GM21367 (cell line): Measurements from ENCODE around the gene MBOAT1.
"Not testable (repeated sequence)": the region's sequence is repeated elsewhere in the genome, so short reads cannot be mapped to it uniquely, and the experiment has no call there.

Source experiments
- ATAC-seq: cut with Tn5 transposase; IDR thresholded peaks from one replicate; pipeline ENCODE4 v1.9.1; 2021; ENCODE audit not compliant: unreplicated experiment

Gene MBOAT1

DNA sequence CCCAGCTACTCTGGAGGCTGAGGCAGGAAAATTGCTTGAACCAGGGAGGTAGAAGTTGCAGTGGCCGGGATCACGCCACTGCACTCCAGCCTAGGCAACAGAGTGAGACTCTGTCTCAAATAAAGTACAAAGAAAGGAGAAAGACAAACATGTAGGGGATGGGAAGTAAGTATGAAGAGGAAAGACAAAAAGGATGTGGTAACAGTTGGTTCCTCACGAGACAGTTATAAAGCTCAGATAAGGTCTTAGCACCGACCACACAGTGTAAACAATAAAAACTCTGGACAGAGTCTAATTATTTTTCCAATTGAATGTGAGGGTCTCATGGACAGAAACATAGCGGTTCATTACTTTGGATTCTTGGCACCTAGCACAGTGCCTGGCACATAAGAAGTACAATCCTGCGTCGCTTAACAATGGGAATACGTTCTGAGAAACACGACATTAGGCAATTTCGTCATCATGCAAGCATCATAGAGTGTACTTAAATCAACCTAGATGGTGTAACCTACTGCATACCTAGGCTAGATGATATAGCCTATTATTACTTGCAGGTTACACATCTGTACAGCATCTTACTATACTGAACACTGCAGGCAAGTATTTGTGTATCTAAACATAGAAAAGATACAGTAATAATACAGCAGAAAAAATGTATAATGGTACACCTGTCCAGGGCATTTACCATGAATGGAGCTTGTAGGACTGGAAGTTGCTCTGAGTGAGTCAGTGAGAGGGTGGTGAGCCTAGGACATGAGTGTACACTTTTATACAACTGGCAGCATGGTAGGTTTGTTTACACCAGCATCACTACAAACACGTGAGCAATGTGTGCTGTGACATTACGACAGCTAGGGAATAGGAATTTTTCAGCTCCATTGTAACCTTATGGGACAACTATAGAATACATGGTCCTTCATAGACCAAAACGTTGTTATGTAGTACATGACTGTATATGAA is 38.2 kb downstream of the MBOAT1 start:
- ATAC-seq: peak; percentile 72

DNA sequence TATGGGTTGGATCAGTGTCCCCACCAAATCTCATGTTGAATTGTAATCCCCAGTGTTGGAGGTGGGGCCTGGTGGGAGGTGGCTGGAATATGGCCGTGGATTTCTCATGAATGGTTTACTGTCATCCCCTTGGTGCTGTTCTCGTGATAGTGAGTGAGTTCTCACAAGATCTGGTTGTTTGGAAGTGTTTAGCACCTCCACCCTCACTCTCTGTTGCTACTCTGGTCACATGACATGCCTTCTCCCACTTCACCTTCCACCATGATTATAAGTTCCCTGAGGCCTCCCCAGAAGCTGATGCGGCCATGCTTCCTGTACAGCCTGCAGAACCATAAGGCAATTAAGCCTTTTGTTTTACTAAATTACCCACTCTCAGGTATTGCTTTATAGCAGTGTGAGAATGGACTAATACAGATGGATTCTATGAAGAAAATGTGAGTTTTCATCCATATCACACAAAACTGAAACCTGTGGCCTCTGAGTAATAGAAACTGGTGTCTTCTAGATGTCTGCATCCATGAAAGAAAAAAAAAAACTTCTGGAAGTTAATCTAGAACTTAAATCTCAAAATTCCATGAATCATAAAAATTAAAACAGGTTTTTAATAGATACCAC is 39.3 kb downstream of the MBOAT1 start:
- no peak for ATAC-seq

DNA sequence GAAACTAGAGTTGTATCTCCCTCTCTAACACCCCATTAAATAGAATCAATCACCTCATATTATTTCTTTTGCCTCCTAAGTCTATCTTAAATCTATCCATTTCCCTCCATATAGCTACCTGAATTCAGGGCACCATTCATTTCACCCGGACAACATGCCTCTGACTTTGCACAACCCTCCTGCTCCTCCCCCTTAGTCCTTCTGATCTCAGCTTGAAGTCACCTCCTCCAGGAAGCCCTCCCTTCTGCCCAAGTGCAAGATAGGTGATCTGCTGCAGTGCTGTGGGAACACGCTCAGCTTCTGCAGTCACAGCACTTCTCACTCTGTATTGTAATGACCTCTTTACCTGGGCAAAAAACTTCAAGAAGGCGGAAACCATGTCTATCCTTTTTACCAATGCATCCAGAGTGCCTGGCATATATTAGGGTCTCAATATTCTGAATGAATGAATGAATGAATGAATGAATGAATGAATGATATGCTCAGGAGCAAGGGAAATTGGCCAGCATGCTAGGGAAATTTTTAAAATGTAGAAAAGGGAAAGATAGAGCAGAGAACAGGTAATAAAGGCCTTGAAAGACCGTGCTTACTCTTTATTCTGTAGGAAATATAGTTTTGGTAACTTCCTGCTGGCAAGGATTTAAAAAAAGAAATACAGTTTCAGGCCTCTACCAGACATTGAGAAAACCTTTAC is 41.7 kb downstream of the MBOAT1 start:
- no peak for ATAC-seq

DNA sequence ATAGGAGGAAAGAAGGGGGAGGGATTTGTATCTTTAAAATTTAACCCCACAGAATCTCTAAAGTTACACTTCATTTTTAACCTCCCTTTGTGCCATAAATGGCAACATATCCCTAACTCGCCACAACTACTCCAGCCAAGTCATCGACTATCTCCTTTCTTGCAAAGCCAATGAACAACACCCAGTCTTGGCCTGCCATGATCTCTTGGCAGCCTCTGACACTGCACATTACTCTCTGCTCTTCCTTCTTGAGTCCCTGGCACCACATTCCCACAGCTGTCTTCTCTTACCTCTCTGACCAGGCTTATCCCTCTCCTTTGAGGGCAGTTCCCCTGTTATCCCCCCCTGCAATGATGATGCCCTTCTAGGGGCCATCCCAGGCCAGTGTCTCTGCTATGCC is 42.5 kb downstream of the MBOAT1 start:
- ATAC-seq: no peak

DNA sequence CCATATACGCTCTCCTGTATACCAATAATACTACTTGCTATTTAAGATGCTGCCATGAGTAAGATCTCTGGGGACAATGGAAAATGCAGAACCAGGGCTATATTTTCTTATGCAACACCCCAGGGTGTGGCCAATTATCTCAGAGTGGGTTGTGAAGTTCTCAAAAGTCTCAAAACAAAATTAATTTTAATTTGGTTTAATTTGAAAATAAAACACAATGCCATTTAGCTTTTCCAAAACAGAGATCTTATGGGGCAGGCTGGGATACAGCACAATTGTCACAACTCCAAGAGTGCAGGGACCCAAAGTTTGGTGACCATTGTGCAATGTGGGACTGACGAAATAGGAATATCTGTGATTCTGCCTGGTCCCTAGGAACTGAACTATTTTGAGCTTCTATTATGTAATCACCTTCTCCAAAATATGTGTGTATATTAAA is 43.1 kb downstream of the MBOAT1 start:
- no peak for ATAC-seq

DNA sequence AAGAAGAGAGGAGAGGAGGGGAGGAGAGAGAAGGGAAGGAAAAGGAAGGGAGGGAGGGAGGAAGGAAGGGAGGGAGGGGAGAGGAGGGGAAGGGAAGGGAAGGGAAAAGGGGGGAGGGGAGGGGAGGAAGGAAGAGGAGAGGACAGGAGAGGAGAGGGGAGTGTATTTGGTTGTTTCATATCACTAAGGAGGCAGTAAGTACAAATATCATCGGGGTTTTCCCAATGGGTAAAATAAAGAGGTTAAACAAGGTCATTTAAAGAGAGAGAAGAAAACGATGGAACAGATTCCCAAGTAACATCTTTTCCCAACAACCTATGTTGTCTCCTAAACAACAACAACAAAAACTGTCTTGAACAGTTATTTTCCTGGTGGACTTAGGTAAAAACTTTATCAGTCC is 43.6 kb downstream of the MBOAT1 start:
- no peak for ATAC-seq

DNA sequence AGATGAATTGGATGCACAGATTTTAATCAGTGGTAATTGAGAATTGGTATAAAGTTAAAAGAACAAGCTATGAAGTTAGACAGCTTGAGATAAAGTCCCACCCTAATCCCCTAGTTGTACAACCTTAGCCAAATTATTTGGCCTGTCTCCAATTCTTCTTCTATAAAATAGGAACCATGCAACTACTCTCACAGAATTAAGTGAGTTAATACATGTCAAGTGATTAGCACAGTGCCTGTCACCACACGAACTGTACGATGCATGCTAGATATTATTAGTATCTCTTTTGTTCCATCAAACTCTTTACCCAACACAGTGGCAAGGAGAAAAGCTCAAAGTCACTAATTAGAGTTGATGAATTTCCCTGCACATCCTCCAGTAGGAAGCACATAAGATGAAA is 44.7 kb downstream of the MBOAT1 start:
- no peak for ATAC-seq

DNA sequence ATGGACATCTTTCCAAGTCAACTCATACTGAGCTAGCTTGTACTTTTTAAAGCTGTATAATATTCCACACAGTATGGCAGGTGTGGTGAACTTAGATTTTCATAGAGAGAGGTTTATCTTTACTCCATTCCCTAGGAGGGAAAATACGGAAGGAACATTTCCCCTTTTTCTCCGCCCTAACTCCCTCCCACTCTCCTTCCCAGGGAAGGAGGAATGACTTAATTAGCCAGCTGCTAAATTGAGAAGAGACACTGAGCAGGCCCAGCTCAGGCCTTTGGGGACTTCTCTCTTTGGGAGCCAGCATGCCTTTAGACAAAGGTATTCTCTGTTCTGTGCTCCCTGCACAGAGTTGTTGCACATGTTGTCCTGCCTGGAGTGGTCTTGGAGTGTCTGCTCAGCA is 46.1 kb downstream of the MBOAT1 start:
- no peak for ATAC-seq

DNA sequence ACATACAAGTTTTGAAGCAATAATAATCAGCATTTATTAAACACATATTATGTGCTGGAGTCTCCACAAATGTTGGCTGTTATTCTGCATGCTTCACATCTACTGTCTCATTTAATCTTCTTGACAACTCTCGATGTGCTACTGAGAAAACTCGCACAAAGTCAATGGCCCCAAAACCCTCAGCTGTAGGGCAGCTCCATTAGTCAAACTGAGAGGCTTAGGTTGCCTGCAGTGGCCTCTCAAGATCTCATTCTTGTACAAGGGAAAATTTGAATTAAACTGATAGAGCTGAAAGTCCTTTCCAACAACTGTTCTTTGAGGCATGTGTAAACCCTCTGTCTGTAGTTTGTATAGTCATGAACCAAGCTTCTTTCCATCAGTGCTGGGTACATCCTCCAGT is 49.8 kb downstream of the MBOAT1 start:
- ATAC-seq: no peak

DNA sequence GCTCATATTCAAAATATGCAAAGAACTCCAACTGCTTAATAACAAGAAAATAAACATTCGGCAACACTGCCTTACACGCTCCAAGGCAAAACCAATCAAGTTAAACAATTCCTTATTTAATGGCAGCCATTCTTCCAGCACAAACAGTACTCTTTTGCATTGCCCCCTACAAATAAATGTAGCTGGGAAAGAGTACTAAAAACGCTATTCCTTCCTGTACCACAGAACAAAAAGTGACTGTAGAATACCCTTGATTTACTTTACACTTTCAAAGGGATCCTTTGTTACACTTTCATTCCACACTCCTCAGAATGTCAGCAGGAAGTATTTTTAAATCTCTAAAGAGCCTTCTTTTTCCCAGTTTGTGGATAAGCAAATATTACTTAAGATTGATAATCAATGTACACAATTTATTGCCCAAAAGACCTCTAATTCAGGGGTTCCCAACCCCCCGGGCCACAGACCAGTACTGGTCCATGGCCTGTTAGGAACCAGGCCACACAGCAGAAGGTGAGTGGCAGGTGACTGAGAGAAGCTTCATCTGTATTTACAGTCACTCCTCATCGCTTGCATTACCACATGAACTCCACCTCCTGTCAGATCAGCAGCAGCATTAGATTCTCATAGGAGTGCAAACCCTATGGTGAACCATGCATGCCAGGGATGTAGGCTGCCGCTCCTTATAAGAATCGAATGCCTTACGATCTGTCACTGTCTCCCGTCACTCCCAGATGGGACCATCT is 51.6 kb downstream of the MBOAT1 start:
- no peak for ATAC-seq

DNA sequence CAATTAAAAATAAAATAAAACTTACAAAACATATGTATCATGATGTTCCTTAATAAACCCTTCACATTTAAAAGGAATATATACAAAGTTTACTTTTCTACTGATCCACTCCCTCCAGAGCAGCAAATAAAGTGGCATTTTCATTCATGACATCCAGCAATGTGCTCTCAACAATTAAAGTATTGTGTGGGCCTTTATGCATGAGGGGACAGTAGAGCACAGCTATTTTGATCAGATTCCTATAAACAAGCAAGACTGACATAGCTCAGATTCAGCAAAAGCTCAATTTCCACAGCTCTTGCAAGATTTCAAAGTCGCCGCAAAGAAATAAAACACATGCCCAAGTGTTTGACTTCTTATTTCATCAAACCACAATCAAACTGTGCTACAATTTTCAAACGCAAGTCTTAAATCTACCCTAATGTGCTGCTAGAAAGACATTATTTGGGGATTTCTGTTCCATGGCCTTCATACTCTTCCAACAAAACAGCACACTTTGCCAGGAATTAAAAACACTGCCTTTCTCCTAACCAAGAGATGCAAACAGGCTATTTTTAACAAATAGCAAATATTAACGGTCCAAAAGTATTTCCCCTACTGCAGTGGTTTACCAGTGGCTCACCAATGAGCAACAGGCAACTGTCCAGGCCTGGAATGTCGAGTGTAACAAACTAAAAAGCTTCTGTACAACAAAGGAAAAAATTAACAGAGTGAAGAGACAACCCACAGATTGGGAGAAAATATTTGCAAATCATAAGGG is 52.3 kb downstream of the MBOAT1 start:
- no peak for ATAC-seq

DNA sequence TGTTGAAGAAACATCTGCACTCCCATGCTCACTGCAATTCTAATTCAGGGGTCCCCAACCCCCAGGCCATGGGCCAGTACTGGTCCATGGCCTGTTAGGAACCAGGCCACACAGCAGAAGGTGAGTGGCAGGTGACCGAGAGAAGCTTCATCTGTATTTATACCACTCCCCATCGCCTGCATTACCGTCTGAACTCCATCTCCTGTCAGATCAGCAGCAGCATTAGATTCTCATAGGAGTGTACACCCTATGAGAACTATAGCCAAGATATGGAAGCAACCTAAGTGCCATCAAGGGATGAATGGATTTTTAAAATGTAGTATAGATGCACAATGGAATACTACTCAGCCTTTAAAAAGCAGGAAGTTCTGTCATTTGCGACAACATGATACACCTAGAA is 53.2 kb downstream of the MBOAT1 start:
- no peak for ATAC-seq

DNA sequence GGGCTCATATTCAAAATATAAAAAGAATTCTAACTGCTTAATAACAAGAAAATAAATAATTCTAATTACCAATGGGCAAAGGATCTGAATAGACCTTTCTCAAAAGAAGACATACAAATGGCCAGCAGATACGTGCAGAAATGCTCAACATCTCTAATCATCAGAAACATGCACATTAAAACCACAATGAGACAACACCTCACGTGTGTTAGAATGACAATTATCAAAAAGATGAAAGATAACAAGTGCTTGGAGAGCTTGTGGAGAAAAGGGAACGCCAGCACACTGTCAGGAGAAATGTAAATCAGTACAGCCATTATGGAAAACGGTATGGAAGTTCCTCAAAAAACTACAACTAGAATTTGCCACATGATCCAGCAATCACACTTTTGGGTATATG is 53.6 kb downstream of the MBOAT1 start:
- no peak for ATAC-seq

DNA sequence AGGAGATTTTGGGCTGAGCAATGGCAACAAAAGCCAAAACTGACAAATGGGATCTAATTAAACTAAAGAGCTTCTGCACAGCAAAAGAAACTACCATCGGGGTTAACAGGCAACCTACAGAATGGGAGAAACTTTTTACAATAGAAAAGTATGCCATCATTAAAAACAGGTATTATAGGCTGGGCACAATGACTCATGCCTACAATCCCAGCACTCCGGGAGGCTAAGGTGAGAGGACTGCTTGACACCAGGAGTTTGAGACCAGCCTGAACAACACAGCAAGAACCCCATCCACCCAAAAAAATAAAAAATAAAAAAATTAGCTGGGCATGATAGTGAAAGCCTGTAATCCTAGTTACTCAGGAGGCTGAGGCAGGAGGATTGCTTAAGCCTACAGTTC is 55.4 kb downstream of the MBOAT1 start:
- no peak for ATAC-seq

DNA sequence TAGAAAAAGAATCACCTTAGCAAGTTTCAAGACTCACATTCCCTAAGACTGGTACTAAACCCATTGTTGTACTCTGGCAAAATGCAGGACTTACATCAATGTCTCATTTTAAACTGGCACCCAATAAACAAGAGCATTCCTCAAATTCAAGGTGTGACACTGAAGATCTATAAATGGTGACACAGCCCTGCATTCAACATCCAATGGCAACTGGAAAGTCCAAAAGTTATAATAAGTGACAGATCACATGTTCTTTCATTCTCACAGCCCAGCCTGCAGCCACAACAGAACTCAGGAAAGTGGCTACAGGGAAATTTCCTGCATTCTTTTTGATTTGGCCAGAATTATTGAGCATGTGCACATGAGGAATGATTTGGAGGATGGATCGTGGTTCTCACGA is 57.5 kb downstream of the MBOAT1 start:
- ATAC-seq: no peak

DNA sequence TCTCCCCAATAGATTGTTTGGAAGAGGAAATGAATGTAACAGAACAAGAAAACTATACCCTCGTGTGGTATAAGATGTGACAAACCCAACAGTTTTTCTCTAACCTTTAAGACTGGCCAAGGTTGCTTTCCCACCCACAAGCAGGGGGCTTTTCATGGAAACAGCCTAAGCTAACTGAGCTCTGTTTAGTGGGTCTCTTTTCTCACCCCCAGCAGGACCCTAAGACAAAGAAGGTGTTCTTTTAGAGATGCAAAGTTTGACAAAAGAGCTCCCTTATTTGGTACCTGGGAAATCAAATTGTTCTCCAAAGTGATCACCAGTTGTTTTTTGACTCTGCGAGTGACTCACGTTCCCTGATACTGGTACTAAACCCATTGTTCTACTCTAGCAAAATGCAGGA is 59.1 kb downstream of the MBOAT1 start:
- no peak for ATAC-seq

DNA sequence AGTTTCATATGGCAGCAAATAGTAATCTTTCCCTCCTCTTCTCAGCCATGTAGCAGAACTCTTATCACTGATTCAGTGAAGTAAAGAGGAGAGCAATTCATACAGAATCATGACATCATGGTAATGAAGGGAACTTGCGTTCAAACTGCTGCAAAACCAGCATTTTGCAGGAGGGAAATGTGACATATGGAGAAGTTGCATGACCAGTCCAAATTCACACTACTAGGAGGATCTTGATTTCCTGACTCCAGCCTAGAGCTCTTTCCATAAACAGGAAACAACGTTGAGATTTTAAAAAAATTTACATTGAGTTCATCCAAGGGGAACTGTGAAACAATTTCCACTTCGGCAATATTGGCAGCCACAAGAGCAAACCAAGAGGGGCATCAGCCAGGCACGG is 63.8 kb downstream of the MBOAT1 start:
- no peak for ATAC-seq

DNA sequence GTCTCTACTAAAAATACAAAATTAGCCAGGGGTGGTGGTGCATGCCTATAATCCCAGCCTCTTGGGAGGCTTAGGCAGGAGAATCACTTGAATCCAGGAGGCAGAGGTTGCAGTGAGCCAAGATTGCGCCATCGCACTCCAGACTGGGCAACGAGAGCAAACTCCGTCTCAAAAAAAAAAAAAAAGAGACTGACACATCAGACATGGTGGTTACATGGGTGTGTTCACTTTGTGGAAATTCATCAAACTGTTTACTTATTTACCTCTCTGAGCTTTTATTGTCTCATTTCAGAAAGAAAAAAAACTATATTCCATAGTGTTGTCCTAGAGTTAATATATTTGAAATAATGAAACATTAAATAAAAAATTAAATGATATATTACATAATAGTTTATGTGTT is 64.8 kb downstream of the MBOAT1 start:
- ATAC-seq: no peak

DNA sequence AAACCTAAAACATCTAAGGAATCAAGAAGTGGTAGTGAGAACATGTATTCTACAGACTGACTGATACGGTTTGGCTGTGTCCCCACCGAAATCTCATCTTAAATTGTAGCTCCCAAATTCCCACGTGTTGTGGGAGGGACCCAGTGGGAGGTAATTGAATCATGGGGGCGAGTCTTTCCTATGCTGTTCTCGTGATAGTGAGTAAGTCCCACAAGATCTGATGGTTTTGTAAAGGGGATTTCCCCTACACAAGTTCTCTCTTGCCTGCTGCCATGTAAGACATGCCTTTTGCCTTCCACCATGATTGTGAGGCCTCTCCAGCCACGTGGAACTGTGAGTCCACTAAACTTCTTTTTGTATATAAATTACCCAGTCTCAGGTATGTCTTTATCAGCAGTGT is 65.4 kb downstream of the MBOAT1 start:
- ATAC-seq: not testable (repeated sequence)

DNA sequence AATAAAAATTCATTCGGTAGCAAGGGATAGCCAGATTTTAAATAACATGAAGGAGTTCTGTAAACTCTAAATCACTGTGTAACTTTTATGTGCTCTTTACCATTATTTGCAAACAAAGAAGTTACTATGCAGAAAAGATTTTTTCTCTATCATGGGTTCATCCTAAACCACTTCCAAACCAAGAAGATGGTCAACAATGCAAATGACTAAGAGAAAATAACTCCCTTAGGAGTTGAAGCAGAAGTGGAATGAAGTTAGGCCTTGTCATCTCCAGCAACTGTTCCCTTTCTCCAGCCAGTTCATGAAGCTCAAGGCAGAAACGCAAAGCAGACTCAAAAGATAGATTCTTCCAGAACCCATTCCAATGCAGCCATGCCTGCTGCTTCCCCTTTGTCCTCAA is 66.0 kb downstream of the MBOAT1 start:
- no peak for ATAC-seq
